Astrocyte of the cerebellum (primary cell): Measurements from ENCODE around the gene C2orf42.

ENCODE experiments used
- DNase-seq: peaks from one replicate; pipeline ENCODE4 v3.0.0-alpha.2; 2011; ENCODE audit warnings: low read depth
- H3K4me3 ChIP-seq: 2 replicates; pipeline ENCODE4 v1.5.1; 2011; ENCODE audit warnings: mild to moderate bottlenecking, low read depth, low read length, moderate library complexity
- CTCF ChIP-seq: IDR thresholded peaks from 2 replicates; pipeline ENCODE4 v1.5.1; 2012; ENCODE audit warnings: low read length, low read depth, moderate library complexity, mild to moderate bottlenecking; ENCODE audit errors: missing control alignments
- in situ Hi-C: cut with HindIII; loops from 2 replicates; pipeline ENCODE4 v1.10.0; 2017; ENCODE audit warnings: low sequenced_read_pairs

Gene C2orf42

GRCh38 chr2:70145851-70146739 lies 44.7 kb downstream of the C2orf42 start:
- no peak for TF ChIP-seq CTCF
- DNase-seq, result no peak
- in situ Hi-C loops, result loop anchor here (10.0 kb wide), 1 partner anchor 211 kb away; no protein-coding TSS in a partner anchor
- no peak overlapping the region for H3K4me3 ChIP-seq

GRCh38 chr2:70145144-70145490 lies 45.7 kb downstream of the C2orf42 start:
- TF ChIP-seq CTCF, result no peak
- no peak overlapping the region for H3K4me3 ChIP-seq
- in situ Hi-C loops, result loop anchor here (10.0 kb wide), 1 partner anchor 210 kb away; no protein-coding TSS in a partner anchor
- DNase-seq, result no peak

- no peak for DNase-seq
- no peak for TF ChIP-seq CTCF
- H3K4me3 ChIP-seq, result no peak overlapping the region
- in situ Hi-C loops, result loop anchor here (5.0 to 10.0 kb wide), 2 partner anchors 73 to 210 kb away; no protein-coding TSS in a partner anchor
Measured at GRCh38 chr2:70144443-70145143, 46.2 kb downstream of the C2orf42 start.

GRCh38 chr2:70143314-70144150 lies 47.3 kb downstream of the C2orf42 start:
- no peak for DNase-seq
- no peak overlapping the region for H3K4me3 ChIP-seq
- no peak for TF ChIP-seq CTCF
- in situ Hi-C loops, result loop anchor here (5.0 to 10.0 kb wide), 2 partner anchors 74 to 209 kb away; no protein-coding TSS in a partner anchor

- H3K4me3 ChIP-seq, result peak overlapping the region; percentile 39
- TF ChIP-seq CTCF, result peak; percentile 90
- in situ Hi-C loops, result loop anchor here (5.0 to 10.0 kb wide), 2 partner anchors 75 to 208 kb away; no protein-coding TSS in a partner anchor
- DNase-seq, result peak; percentile 97
Measured at GRCh38 chr2:70142590-70143313, 48.1 kb downstream of the C2orf42 start.
